ENCODE results near the gene PRKG1. TPM values are rescaled to one million over a fixed set of nuclear protein-coding genes. Genes with fewer than 3 reads are reported as not detected.

Gene PRKG1
- total RNA-seq, 1 donor from 2014 or later = 0.17 TPM

DNA sequence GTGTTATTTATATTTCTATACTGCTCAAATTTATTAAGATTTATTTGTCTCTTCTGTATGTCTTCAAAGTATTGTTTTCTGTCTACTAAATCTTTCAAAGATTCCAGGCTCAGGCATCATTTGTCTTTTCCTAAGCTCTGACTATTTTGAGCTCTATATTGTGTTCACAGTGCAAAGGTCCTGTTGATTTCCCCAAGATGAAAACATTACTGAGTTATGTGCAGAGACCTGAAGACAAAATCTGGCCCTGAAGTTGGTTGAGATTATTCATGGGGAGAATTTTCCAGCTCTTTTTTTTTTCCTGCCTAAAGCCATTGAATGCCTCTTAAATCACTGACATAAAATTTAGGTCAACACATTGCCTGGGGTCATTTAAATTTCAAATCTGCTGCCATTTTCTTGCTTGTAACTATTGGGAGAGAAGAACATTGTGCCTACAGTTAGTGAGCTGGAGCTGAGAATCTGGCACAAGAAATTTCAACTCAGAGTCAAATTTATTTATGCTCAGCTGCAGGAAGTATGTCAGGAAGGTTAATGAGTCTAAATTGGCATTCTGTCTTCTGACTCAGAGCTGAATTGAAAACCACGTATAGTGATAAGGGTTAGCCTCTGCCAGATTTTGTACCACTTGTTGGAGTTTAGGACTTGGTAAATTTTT is 593.5 kb downstream of the PRKG1 start:
- TF ChIP-seq, protein P1, sequence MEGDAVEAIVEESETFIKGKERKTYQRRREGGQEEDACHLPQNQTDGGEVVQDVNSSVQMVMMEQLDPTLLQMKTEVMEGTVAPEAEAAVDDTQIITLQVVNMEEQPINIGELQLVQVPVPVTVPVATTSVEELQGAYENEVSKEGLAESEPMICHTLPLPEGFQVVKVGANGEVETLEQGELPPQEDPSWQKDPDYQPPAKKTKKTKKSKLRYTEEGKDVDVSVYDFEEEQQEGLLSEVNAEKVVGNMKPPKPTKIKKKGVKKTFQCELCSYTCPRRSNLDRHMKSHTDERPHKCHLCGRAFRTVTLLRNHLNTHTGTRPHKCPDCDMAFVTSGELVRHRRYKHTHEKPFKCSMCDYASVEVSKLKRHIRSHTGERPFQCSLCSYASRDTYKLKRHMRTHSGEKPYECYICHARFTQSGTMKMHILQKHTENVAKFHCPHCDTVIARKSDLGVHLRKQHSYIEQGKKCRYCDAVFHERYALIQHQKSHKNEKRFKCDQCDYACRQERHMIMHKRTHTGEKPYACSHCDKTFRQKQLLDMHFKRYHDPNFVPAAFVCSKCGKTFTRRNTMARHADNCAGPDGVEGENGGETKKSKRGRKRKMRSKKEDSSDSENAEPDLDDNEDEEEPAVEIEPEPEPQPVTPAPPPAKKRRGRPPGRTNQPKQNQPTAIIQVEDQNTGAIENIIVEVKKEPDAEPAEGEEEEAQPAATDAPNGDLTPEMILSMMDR (conservative IDR thresholded peaks at IDR 0.05; ENCODE audit: low read depth, low read length) = no peak
- H3K4me3 ChIP-seq (ENCODE audit: low read depth, low read length) = no peak overlapping the region
- no peak for DNase-seq (ENCODE audit: low read depth)

- TF ChIP-seq, protein P1 (conservative IDR thresholded peaks at IDR 0.05; ENCODE audit: low read depth, low read length) = no peak
- no peak overlapping the region for H3K4me3 ChIP-seq (ENCODE audit: low read depth, low read length)
- no peak for DNase-seq (ENCODE audit: low read depth)
Observed at GRCh38 chr10:51668336-51668689, 594.0 kb downstream of the PRKG1 start.

GRCh38 chr10:51669041-51669440 is 594.8 kb downstream of the PRKG1 start:
- DNase-seq (ENCODE audit: low read depth) = no peak
- TF ChIP-seq, protein P1 (conservative IDR thresholded peaks at IDR 0.05; ENCODE audit: low read depth, low read length) = no peak
- H3K4me3 ChIP-seq (ENCODE audit: low read depth, low read length) = no peak overlapping the region

GRCh38 chr10:51672039-51672535 is 597.8 kb downstream of the PRKG1 start:
- H3K4me3 ChIP-seq (ENCODE audit: low read depth, low read length) = no peak overlapping the region
- no peak for DNase-seq (ENCODE audit: low read depth)
- TF ChIP-seq, protein P1 (conservative IDR thresholded peaks at IDR 0.05; ENCODE audit: low read depth, low read length) = no peak

- DNase-seq (ENCODE audit: low read depth) = no peak
- H3K4me3 ChIP-seq (ENCODE audit: low read depth, low read length) = no peak overlapping the region
- TF ChIP-seq, protein P1 (conservative IDR thresholded peaks at IDR 0.05; ENCODE audit: low read depth, low read length) = no peak
Observed at GRCh38 chr10:51675088-51675487, 600.8 kb downstream of the PRKG1 start.

DNA sequence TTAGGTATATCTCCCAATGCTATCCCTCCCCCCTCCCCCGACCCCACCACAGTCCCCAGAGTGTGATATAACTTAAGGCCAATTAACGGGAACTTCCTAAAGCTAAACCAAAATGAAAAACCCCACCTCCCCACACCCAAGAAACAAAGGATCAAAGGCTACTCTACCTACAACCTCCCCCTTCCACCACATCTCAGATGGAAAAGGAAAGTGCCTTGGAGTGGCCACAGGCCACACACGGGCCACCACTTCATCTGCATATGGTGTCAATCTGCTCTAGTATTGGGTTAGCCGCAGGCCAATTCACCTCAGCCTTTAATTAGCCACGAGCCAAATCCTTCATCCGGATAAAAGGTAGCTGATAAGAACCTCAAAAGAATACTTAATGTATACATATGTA is 605.6 kb downstream of the PRKG1 start:
- H3K4me3 ChIP-seq (ENCODE audit: low read depth, low read length) = no peak overlapping the region
- TF ChIP-seq, protein P1 (conservative IDR thresholded peaks at IDR 0.05; ENCODE audit: low read depth, low read length) = no peak
- DNase-seq (ENCODE audit: low read depth) = no peak

Data from epithelial cell of proximal tubule (primary cell).